Smooth muscle cell (in vitro differentiated cells): ENCODE data around the gene NUMA1. TPM values are rescaled to one million over a fixed set of nuclear protein-coding genes. Genes with fewer than 3 reads are reported as not detected.

Experiments used
- DNase-seq: peaks from one replicate; lab custom pipeline; 2025; ENCODE audit not compliant: unreplicated experiment; lab: John Stamatoyannopoulos, UW
- H2AFZ ChIP-seq: fragments of 200-600 bp; sonication (generic); 2 replicates; pipeline ENCODE4 v1.6.0; 2016; ENCODE audit warnings: antibody characterized with exemption, low read depth, mild to moderate bottlenecking
- H3F3A ChIP-seq: fragments of 200-600 bp; sonication (generic); 2 replicates; pipeline ENCODE4 v1.6.0; 2017; ENCODE audit warnings: antibody characterized with exemption, low read depth
- H3K27ac ChIP-seq: fragments of 200-600 bp; sonication (generic); 2 replicates; pipeline ENCODE4 v1.5.1; 2016; ENCODE audit warnings: low read depth, mild to moderate bottlenecking
- H3K27me3 ChIP-seq: fragments of 200-600 bp; sonication (generic); 2 replicates; pipeline ENCODE4 v1.6.1; 2016; ENCODE audit warnings: low read depth, mild to moderate bottlenecking
- H3K36me3 ChIP-seq: fragments of 200-600 bp; sonication (generic); 2 replicates; pipeline ENCODE4 v1.5.1; 2016; ENCODE audit warnings: low read depth
- H3K4me1 ChIP-seq: fragments of 200-600 bp; sonication (generic); 2 replicates; pipeline ENCODE4 v1.5.1; 2016; ENCODE audit warnings: low read depth
- H3K4me2 ChIP-seq: fragments of 200-600 bp; sonication (generic); 2 replicates; pipeline ENCODE4 v1.6.0; 2016; ENCODE audit warnings: mild to moderate bottlenecking
- H3K4me3 ChIP-seq: fragments of 200-600 bp; sonication (generic); 2 replicates; pipeline ENCODE4 v1.5.1; 2016; ENCODE audit warnings: mild to moderate bottlenecking
- H3K79me2 ChIP-seq: fragments of 200-600 bp; sonication (generic); 2 replicates; pipeline ENCODE4 v1.6.0; 2016; ENCODE audit warnings: low read depth, mild to moderate bottlenecking
- H3K9ac ChIP-seq: fragments of 200-600 bp; sonication (generic); 2 replicates; pipeline ENCODE4 v1.6.0; 2016; ENCODE audit warnings: low read depth
- H3K9me3 ChIP-seq: fragments of 200-600 bp; sonication (generic); replicated peaks from 2 replicates; pipeline ENCODE4 v1.5.1; 2016; ENCODE audit warnings: low read depth
- H4K20me1 ChIP-seq: fragments of 200-600 bp; sonication (generic); 2 replicates; pipeline ENCODE4 v1.6.0; 2016; ENCODE audit warnings: low read depth
- WGBS: methylation state at CpG from one replicate; pipeline ENCODE4 v1.1.7; 2016; ENCODE audit warnings: low lambda C conversion rate; 5-methylcytosine and 5-hydroxymethylcytosine counted together
- polyA plus RNA-seq: library from polyadenylated mRNA; unstranded; fragments of >200 nt; fragmentation: Nextera tagmentation; extraction: Ambion mirVana; gene quantifications from 2 replicates; pipeline ENCODE4 v1.2.1, GENCODE V29; 2016
- total RNA-seq: library from RNA; depleted of rRNA; stranded (reverse); fragments of >200 nt; gene quantifications from 2 replicates; pipeline ENCODE4 v1.2.3, GENCODE V29; 2014
- TF ChIP-seq, protein P1 (sequence below): fragments of 200-600 bp; sonication (generic); IDR thresholded peaks from 2 replicates; pipeline ENCODE4 v1.5.1; 2017; ENCODE audit warnings: borderline replicate concordance, mild to moderate bottlenecking, antibody characterized with exemption; ENCODE audit not compliant: insufficient read depth, poor library complexity, severe bottlenecking

The NUMA1 gene
- total and polyA plus RNA-seq, 2 experiments from 2014 or later: 72.4 to 107 TPM

DNA sequence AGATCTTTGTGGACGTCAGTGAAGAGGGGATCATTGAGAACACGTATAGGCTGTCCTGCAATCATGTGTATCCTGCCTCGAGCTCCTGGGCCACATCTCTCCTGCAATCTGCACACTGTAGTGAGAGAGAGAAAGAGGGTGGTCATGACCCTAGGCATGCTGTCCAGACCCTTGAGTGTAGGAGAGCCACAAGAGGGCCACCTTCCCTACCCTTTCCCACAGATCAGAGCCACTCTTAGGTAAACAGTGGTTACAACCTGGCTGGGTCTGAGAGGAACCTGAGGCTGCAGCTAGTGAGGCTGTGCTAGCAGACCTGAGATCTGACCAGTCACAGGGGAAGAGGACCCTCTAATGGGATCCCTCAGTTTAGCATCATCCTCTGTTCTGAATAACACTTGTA lies 85.6 kb downstream of the NUMA1 start:
- no peak for DNase-seq

DNA sequence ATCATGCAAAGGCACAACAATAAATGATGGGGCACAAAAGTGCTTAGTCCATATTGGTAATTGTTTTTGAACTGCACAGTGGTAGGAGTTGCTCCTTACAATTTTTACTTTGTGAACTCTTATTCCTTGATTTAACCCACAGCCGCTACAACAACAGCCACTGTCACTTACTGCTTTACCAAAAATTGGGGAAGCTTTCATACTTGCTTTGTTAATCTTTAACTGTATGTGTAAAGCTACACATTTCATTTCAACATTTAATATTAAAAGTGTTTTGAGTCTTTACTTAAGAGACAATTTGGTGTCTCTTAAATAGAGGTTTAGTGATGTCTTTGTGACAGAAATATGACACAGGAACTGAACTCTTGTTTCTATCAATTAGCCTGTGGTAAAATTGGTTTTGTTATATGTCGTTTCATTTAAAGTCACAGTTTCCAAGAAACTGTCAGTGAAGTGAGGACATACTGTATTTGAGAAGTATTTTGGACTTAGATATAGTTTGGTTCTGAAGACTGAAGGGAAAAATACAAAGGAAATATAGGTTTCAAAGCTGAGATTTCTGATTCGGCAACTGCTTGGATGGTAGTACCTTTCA lies 88.1 kb downstream of the NUMA1 start:
- Histone ChIP-seq H3K36me3 (no peaks in the 10 kb centered on the region), H3K27ac (no peak overlapping the region), H3K79me2 (no peaks in the 10 kb centered on the region), H3K4me2 (no peak overlapping the region), H2AFZ (no peak overlapping the region), H3K27me3 (no peaks in the 10 kb centered on the region), H3F3A (peaks cover 3% of the 10 kb centered on the region), H3K9me3 (no peaks in the 10 kb centered on the region), H3K4me1 (no peaks in the 10 kb centered on the region), H3K9ac (no peak overlapping the region), H4K20me1 (peaks cover 15% of the 10 kb centered on the region), H3K4me3 (no peak overlapping the region)
- TF ChIP-seq, protein P1, sequence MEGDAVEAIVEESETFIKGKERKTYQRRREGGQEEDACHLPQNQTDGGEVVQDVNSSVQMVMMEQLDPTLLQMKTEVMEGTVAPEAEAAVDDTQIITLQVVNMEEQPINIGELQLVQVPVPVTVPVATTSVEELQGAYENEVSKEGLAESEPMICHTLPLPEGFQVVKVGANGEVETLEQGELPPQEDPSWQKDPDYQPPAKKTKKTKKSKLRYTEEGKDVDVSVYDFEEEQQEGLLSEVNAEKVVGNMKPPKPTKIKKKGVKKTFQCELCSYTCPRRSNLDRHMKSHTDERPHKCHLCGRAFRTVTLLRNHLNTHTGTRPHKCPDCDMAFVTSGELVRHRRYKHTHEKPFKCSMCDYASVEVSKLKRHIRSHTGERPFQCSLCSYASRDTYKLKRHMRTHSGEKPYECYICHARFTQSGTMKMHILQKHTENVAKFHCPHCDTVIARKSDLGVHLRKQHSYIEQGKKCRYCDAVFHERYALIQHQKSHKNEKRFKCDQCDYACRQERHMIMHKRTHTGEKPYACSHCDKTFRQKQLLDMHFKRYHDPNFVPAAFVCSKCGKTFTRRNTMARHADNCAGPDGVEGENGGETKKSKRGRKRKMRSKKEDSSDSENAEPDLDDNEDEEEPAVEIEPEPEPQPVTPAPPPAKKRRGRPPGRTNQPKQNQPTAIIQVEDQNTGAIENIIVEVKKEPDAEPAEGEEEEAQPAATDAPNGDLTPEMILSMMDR: no peak
- DNase-seq: no peak
- WGBS: 93% methylated on average over 3 of the region's 3 CpGs

More for the DNA sequence above, 85.6 kb downstream of the NUMA1 start:
- Histone ChIP-seq H3K9me3 (no peaks in the 10 kb centered on the region), H4K20me1 (no peaks in the 10 kb centered on the region), H3K79me2 (no peaks in the 10 kb centered on the region), H2AFZ (no peak overlapping the region), H3K4me3 (no peak overlapping the region), H3F3A (peaks cover 3% of the 10 kb centered on the region), H3K27ac (no peak overlapping the region), H3K4me1 (no peaks in the 10 kb centered on the region), H3K9ac (no peak overlapping the region), H3K4me2 (no peak overlapping the region), H3K27me3 (no peaks in the 10 kb centered on the region), H3K36me3 (no peaks in the 10 kb centered on the region)
- WGBS: 88% methylated on average over 3 of the region's 3 CpGs
- TF ChIP-seq, protein P1: no peak

DNA sequence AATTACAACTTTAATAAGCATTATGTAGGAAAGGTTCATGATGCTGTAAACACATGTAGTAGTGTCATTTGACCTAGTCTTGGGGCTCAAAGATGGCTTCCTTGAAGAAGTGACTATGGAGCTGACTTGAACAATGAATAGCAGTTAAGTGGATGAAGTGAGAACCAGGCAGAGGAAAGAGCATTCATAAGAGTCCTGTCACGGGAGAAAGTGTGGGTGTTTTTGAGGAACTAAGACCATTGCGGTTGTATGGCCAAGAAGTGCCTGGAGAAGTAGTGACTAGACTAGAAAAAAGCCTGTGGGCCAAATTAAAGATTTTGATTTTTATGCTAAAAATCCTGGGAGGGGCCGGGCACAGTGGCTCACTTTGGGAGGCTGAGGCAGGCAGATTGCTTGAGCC lies 88.8 kb downstream of the NUMA1 start:
- Histone ChIP-seq H4K20me1 (peaks cover 20% of the 10 kb centered on the region), H3K4me3 (no peak overlapping the region), H3F3A (peaks cover 3% of the 10 kb centered on the region), H2AFZ (no peak overlapping the region), H3K36me3 (no peaks in the 10 kb centered on the region), H3K79me2 (no peaks in the 10 kb centered on the region), H3K4me2 (no peak overlapping the region), H3K4me1 (no peaks in the 10 kb centered on the region), H3K27ac (no peak overlapping the region), H3K9ac (no peak overlapping the region), H3K9me3 (no peaks in the 10 kb centered on the region), H3K27me3 (no peaks in the 10 kb centered on the region)
- TF ChIP-seq, protein P1: no peak
- 95% methylated on average over 3 of the region's 3 CpGs for WGBS
- DNase-seq: no peak

DNA sequence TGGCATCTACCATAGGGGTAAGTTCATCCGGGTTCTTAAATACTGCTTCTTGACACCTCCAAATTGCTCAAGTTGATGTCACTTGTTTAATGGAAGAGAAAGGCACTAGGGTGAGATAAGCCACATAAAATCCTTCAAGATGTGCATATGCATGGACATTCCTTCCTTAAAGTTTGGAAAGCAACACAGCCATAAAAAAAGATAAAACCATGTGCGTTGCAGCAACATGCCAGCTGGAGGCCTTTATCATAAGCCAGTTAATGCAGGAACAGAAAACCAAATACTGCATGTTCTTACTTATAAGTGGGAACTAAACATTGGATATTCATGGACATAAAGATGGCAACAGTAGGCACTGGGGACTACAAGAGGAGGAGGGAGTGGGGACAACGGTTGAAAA lies 89.6 kb downstream of the NUMA1 start:
- Histone ChIP-seq H3K4me1 (no peaks in the 10 kb centered on the region), H3K79me2 (no peaks in the 10 kb centered on the region), H2AFZ (no peak overlapping the region), H4K20me1 (peaks cover 20% of the 10 kb centered on the region), H3K4me3 (no peak overlapping the region), H3F3A (peaks cover 3% of the 10 kb centered on the region), H3K9ac (no peak overlapping the region), H3K36me3 (no peaks in the 10 kb centered on the region), H3K27ac (no peak overlapping the region), H3K4me2 (no peak overlapping the region), H3K27me3 (no peaks in the 10 kb centered on the region), H3K9me3 (no peaks in the 10 kb centered on the region)
- no peak for DNase-seq
- 48% methylated on average over 3 of the region's 3 CpGs for WGBS
- TF ChIP-seq, protein P1: no peak
